NCI-H2171 treated with DMSO at 0.1 percent for 48 hours (cell line): Measurements from ENCODE around the gene TMEM35B.
"Not testable (repeated sequence)": the region's sequence is repeated elsewhere in the genome, so short reads cannot be mapped to it uniquely, and the experiment has no call there.

Experiments
- DNase-seq: peaks from one replicate; lab custom pipeline; 2025; lab: John Stamatoyannopoulos, UW

TMEM35B gene

GRCh38 chr1:34984793-34985608 lies at the start of gene TMEM35B:
Gene TMEM35B (minus strand): TSS chr1:34985347. CDS start chr1:34985305, 42 bp downstream.
- DNase-seq, result peak; percentile 23

GRCh38 chr1:35033346-35033745 lies 48.2 kb upstream of the TMEM35B start:
- no peak for DNase-seq

- DNase-seq, result no peak
These were observed 47.2 kb upstream of the TMEM35B start for GRCh38 chr1:35032384-35032739.

GRCh38 chr1:35030756-35031446 lies 45.8 kb upstream of the TMEM35B start:
- DNase-seq, result peak; percentile 19

- no peak for DNase-seq
These were observed 45.2 kb upstream of the TMEM35B start for GRCh38 chr1:35030338-35030737.

- DNase-seq, result no peak
These were observed 44.6 kb upstream of the TMEM35B start for GRCh38 chr1:35029761-35030160.

- DNase-seq, result no peak
These were observed 31.3 kb upstream of the TMEM35B start for GRCh38 chr1:35016406-35016805.

- DNase-seq, result no peak
These were observed 29.3 kb upstream of the TMEM35B start for GRCh38 chr1:35014486-35014885.

- no peak for DNase-seq
These were observed 20.6 kb upstream of the TMEM35B start for GRCh38 chr1:35005711-35006110.

GRCh38 chr1:35001743-35002142 lies 16.6 kb upstream of the TMEM35B start:
- no peak for DNase-seq

- no peak for DNase-seq
These were observed 9.7 kb upstream of the TMEM35B start for GRCh38 chr1:34994878-34995277.

GRCh38 chr1:34988581-34988980 lies 3.4 kb upstream of the TMEM35B start:
- no peak for DNase-seq

GRCh38 chr1:34988147-34988546 lies 3.0 kb upstream of the TMEM35B start:
- DNase-seq, result no peak

- no peak for DNase-seq
These were observed 1.9 kb upstream of the TMEM35B start for GRCh38 chr1:34987018-34987417.

- not testable (repeated sequence) for DNase-seq
These were observed 410 bp upstream of the TMEM35B start for GRCh38 chr1:34985609-34985904.

GRCh38 chr1:34984435-34984792 lies 733 bp downstream of the TMEM35B start:
- no peak for DNase-seq

GRCh38 chr1:34983700-34984355 lies 1.3 kb downstream of the TMEM35B start:
- no peak for DNase-seq

GRCh38 chr1:34982820-34983376 lies 2.2 kb downstream of the TMEM35B start:
- peak; percentile 95 for DNase-seq

- no peak for DNase-seq
These were observed 4.4 kb downstream of the TMEM35B start for GRCh38 chr1:34980715-34981114.

GRCh38 chr1:34978921-34979320 lies 6.2 kb downstream of the TMEM35B start:
- DNase-seq, result no peak

- no peak for DNase-seq
These were observed 7.3 kb downstream of the TMEM35B start for GRCh38 chr1:34977858-34978257.

GRCh38 chr1:34977210-34977471 lies 8.0 kb downstream of the TMEM35B start:
- DNase-seq, result no peak
